ENCODE data around the gene THSD7B.

GRCh38 chr2:137167651-137168050 lies 402.3 kb downstream of the THSD7B start:
- TF ChIP-seq, protein P1, sequence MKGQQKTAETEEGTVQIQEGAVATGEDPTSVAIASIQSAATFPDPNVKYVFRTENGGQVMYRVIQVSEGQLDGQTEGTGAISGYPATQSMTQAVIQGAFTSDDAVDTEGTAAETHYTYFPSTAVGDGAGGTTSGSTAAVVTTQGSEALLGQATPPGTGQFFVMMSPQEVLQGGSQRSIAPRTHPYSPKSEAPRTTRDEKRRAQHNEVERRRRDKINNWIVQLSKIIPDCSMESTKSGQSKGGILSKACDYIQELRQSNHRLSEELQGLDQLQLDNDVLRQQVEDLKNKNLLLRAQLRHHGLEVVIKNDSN (IDR thresholded peaks at IDR 0.05), result no peak
- TF ChIP-seq, protein P2, sequence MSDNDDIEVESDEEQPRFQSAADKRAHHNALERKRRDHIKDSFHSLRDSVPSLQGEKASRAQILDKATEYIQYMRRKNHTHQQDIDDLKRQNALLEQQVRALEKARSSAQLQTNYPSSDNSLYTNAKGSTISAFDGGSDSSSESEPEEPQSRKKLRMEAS (IDR thresholded peaks at IDR 0.05), result no peak
- TF ChIP-seq NFIC (IDR thresholded peaks at IDR 0.05), result no peak
